ENCODE data around the gene FHL1. TPM values are rescaled to one million over a fixed set of nuclear protein-coding genes. Genes with fewer than 3 reads are reported as not detected.

The FHL1 gene
- total and polyA plus RNA-seq, 12 donors, result 367 to 3,919 (median 2,586) TPM

- H3K9me3 ChIP-seq, result no peaks in the 10 kb centered on the region
- peak; percentile 79 to 89 (median 85) for ATAC-seq
- peak overlapping the region in 5 of 10 donors; percentile 5 to 26 (median 13) for H3K4me3 ChIP-seq
- 15 to 21% methylated on average over 16 to 17 of the region's 17 CpGs for WGBS, 2 donors
- intact Hi-C loops (cut with DNase I), result loop anchor here in 8 of 10 donors (2.0 to 10.0 kb wide), 5 partner anchors 38 to 137 kb away; no protein-coding TSS in a partner anchor
- no peaks in the 10 kb centered on the region for H3K36me3 ChIP-seq
- TF ChIP-seq, protein P1, sequence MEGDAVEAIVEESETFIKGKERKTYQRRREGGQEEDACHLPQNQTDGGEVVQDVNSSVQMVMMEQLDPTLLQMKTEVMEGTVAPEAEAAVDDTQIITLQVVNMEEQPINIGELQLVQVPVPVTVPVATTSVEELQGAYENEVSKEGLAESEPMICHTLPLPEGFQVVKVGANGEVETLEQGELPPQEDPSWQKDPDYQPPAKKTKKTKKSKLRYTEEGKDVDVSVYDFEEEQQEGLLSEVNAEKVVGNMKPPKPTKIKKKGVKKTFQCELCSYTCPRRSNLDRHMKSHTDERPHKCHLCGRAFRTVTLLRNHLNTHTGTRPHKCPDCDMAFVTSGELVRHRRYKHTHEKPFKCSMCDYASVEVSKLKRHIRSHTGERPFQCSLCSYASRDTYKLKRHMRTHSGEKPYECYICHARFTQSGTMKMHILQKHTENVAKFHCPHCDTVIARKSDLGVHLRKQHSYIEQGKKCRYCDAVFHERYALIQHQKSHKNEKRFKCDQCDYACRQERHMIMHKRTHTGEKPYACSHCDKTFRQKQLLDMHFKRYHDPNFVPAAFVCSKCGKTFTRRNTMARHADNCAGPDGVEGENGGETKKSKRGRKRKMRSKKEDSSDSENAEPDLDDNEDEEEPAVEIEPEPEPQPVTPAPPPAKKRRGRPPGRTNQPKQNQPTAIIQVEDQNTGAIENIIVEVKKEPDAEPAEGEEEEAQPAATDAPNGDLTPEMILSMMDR (IDR thresholded peaks at IDR 0.05), result no peak
- H3K27ac ChIP-seq, result peak overlapping the region; percentile 74 to 89 (median 84)
- H3K4me1 ChIP-seq, result peaks cover 0 to 87% (median 28%) of the 10 kb centered on the region in 9 donors
- DNase-seq, result peak; percentile 28 to 73
- peaks cover 0 to 24% (median 0%) of the 10 kb centered on the region in 7 donors for H3K27me3 ChIP-seq
These were observed 21.8 kb downstream of the FHL1 start for GRCh38 chrX:136168929-136169735.

DNA sequence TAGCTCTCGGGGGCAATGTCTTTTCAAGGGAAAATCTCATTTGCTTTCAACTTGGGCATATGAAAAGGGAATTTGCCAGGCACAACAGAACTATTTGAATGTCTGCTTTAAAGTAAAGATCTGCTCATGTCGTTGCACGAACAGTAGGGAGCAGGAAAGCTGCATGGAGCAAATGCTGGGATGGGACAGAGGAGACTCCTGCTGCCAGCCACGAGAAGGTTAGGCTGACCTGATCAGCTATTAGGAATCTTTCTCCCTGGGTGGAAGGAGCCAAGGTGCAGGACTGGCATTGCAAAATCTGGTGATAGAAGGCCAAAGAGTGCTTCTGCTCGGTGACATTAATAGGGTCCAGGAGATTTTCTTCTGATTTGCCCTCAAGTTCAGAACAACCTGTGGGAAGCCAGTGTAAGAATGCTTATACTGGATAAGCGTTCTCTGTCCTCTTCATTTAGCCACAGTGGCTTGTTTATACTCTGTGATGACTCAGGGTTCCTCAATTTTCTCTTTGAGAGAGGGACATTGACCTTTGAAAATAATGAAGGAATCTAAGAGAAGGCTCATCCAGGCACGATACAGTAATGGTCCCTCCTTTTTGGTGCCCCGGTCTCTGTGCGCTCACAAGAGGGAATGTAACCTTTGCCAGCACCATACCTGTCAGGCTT lies 22.9 kb downstream of the FHL1 start:
- DNase-seq, result peak in 1 of 2 donors; percentile 37
- WGBS, 2 donors, result 29 to 38% methylated on average over 9 of the region's 9 CpGs
- TF ChIP-seq, protein P1 (IDR thresholded peaks at IDR 0.05), result peak in 8 of 9 donors; percentile 15 to 57 (median 45)

GRCh38 chrX:136171420-136171819 lies 24.1 kb downstream of the FHL1 start:
- intact Hi-C loops (cut with DNase I), result loop anchor here in 5 of 10 donors (2.0 to 5.0 kb wide), 3 partner anchors 36 to 97 kb away; no protein-coding TSS in a partner anchor
- H3K36me3 ChIP-seq, result no peaks in the 10 kb centered on the region
- peak overlapping the region in 2 of 10 donors; percentile 2 to 26 for H3K4me3 ChIP-seq
- 19 to 33% methylated on average over 1 of the region's 1 CpG for WGBS, 2 donors
- DNase-seq (no peak), ATAC-seq (no peak)
- peaks cover 0 to 88% (median 37%) of the 10 kb centered on the region in 9 donors for H3K4me1 ChIP-seq
- TF ChIP-seq, protein P1 (IDR thresholded peaks at IDR 0.05), result no peak
- peaks cover 0 to 19% (median 0%) of the 10 kb centered on the region in 7 donors for H3K27me3 ChIP-seq
- no peaks in the 10 kb centered on the region for H3K9me3 ChIP-seq
- H3K27ac ChIP-seq, result peak overlapping the region in 8 of 10 donors; percentile 70 to 89 (median 87)

More for the DNA sequence above, 22.9 kb downstream of the FHL1 start:
- H3K4me1 ChIP-seq, result peaks cover 0 to 88% (median 34%) of the 10 kb centered on the region in 9 donors
- H3K36me3 ChIP-seq, result no peaks in the 10 kb centered on the region
- H3K27me3 ChIP-seq, result peaks cover 0 to 21% (median 0%) of the 10 kb centered on the region in 7 donors
- no peaks in the 10 kb centered on the region for H3K9me3 ChIP-seq
- H3K4me3 ChIP-seq, result peak overlapping the region in 4 of 10 donors; percentile 22 to 26 (median 24)
- intact Hi-C loops (cut with DNase I), result loop anchor here in 5 of 10 donors (2.0 to 5.0 kb wide), 3 partner anchors 37 to 99 kb away; no protein-coding TSS in a partner anchor
- H3K27ac ChIP-seq, result peak overlapping the region; percentile 70 to 89 (median 84)
- peak; percentile 68 to 84 (median 78) for ATAC-seq

GRCh38 chrX:136176399-136176825 lies 29.1 kb downstream of the FHL1 start:
- Histone ChIP-seq H3K27ac (peak overlapping the region; percentile 33 to 86 (median 74)), H3K27me3 (peaks cover 0 to 11% (median 0%) of the 10 kb centered on the region in 7 donors), H3K9me3 (no peaks in the 10 kb centered on the region), H3K4me1 (peaks cover 0 to 83% (median 20%) of the 10 kb centered on the region in 9 donors), H3K36me3 (peaks cover 0 to 11% (median 0%) of the 10 kb centered on the region in 9 donors), H3K4me3 (no peak overlapping the region)
- intact Hi-C loops (cut with DNase I), result no loop called here
- TF ChIP-seq, protein P1 (IDR thresholded peaks at IDR 0.05), result no peak
- ATAC-seq, result peak; percentile 67 to 96 (median 80)
- no peak for DNase-seq
- 22 to 34% methylated on average over 2 of the region's 2 CpGs for WGBS, 2 donors

Measured in heart right ventricle (tissue), 16 donors.